GM21717 (cell line): ENCODE data around the gene CFAP157.

Source experiments
- ATAC-seq: cut with Tn5 transposase; IDR thresholded peaks from one replicate; pipeline ENCODE4 v1.9.1; 2021; ENCODE audit warnings: mild to moderate bottlenecking, moderate library complexity; ENCODE audit not compliant: unreplicated experiment

CFAP157 gene

GRCh38 chr9:127706836-127707241 is at the start of gene CFAP157:
TSS of gene CFAP157 (plus strand) at chr9:127706988. CDS start at chr9:127707032, 44 bp downstream.
- no peak for ATAC-seq

GRCh38 chr9:127658428-127658827 is 48.4 kb upstream of the CFAP157 start:
- no peak for ATAC-seq

- ATAC-seq: no peak
Measured at GRCh38 chr9:127660886-127661741, 45.7 kb upstream of the CFAP157 start.

- ATAC-seq: no peak
Measured at GRCh38 chr9:127662617-127663016, 44.2 kb upstream of the CFAP157 start.

GRCh38 chr9:127664324-127664677 is 42.5 kb upstream of the CFAP157 start:
- no peak for ATAC-seq

- no peak for ATAC-seq
Measured at GRCh38 chr9:127664678-127665507, 41.9 kb upstream of the CFAP157 start.

GRCh38 chr9:127667127-127667844 is 39.5 kb upstream of the CFAP157 start:
- ATAC-seq: no peak

- no peak for ATAC-seq
Measured at GRCh38 chr9:127667906-127668305, 38.9 kb upstream of the CFAP157 start.

- no peak for ATAC-seq
Measured at GRCh38 chr9:127673234-127673633, 33.6 kb upstream of the CFAP157 start.

GRCh38 chr9:127676638-127677037 is 30.1 kb upstream of the CFAP157 start:
- ATAC-seq: no peak

- no peak for ATAC-seq
Measured at GRCh38 chr9:127679506-127679905, 27.3 kb upstream of the CFAP157 start.

- ATAC-seq: no peak
Measured at GRCh38 chr9:127680226-127680625, 26.6 kb upstream of the CFAP157 start.

GRCh38 chr9:127680846-127681245 is 25.9 kb upstream of the CFAP157 start:
- ATAC-seq: no peak

GRCh38 chr9:127682351-127683136 is 24.2 kb upstream of the CFAP157 start:
- no peak for ATAC-seq

GRCh38 chr9:127683723-127684122 is 23.1 kb upstream of the CFAP157 start:
- no peak for ATAC-seq

GRCh38 chr9:127684576-127684975 is 22.2 kb upstream of the CFAP157 start:
- no peak for ATAC-seq

- ATAC-seq: no peak
Measured at GRCh38 chr9:127686461-127687393, 20.1 kb upstream of the CFAP157 start.

- ATAC-seq: no peak
Measured at GRCh38 chr9:127689329-127690000, 17.3 kb upstream of the CFAP157 start.

GRCh38 chr9:127690735-127691134 is 16.1 kb upstream of the CFAP157 start:
- no peak for ATAC-seq
